IPS-15b (cell line): ENCODE results near the gene PPP2R5E.

Experiments used
- H3K27me3 ChIP-seq: one replicate; pipeline ENCODE4 v1.6.1; 2013; ENCODE audit warnings: low read length; ENCODE audit not compliant: control insufficient read depth, insufficient read depth
- H3K36me3 ChIP-seq: one replicate; pipeline ENCODE4 v1.6.1; 2013; ENCODE audit warnings: low read length; ENCODE audit not compliant: control insufficient read depth, insufficient read depth
- H3K4me1 ChIP-seq: one replicate; pipeline ENCODE4 v1.6.1; 2013; ENCODE audit warnings: mild to moderate bottlenecking, low read length; ENCODE audit not compliant: control insufficient read depth, insufficient read depth
- H3K4me3 ChIP-seq: one replicate; pipeline ENCODE4 v1.5.1; 2013; ENCODE audit warnings: low read depth, low read length
- H3K9ac ChIP-seq: one replicate; pipeline ENCODE4 v1.6.1; 2013; ENCODE audit warnings: low read depth, mild to moderate bottlenecking, low read length
- H3K9me3 ChIP-seq: one replicate; pipeline ENCODE4 v1.6.1; 2013; ENCODE audit warnings: mild to moderate bottlenecking, low read length; ENCODE audit not compliant: control insufficient read depth, insufficient read depth

PPP2R5E gene

GRCh38 chr14:63357841-63358240 is 185.3 kb downstream of the PPP2R5E start:
- no peak overlapping the region for H3K4me3 ChIP-seq
- H3K27me3 ChIP-seq, result no peaks in the 10 kb centered on the region
- no peaks in the 10 kb centered on the region for H3K36me3 ChIP-seq
- H3K9ac ChIP-seq, result no peak overlapping the region
- H3K9me3 ChIP-seq, result no peaks in the 10 kb centered on the region
- no peaks in the 10 kb centered on the region for H3K4me1 ChIP-seq

DNA sequence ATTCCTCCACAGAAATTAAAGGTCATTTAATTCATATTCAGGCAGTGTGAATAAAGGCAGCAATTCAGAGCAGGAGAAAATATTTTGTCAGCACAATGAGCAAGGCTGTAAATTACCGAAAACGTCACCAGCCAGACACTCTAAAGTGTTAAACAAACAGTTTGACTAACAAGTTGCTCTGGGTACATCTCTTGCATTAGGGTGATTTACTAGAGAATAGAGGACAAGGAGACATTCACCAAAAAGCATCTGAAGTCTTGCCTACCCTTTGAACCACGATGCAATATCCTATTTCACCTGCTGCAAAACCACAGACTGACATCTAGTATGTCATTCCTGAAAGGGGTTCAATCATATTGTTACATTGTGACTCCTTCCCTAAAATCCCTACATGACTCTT is 197.4 kb downstream of the PPP2R5E start:
- H3K9ac ChIP-seq, result no peak overlapping the region
- no peaks in the 10 kb centered on the region for H3K9me3 ChIP-seq
- no peak overlapping the region for H3K4me3 ChIP-seq
- H3K4me1 ChIP-seq, result no peaks in the 10 kb centered on the region
- H3K27me3 ChIP-seq, result no peaks in the 10 kb centered on the region
- H3K36me3 ChIP-seq, result no peaks in the 10 kb centered on the region

GRCh38 chr14:63344336-63344735 is 198.8 kb downstream of the PPP2R5E start:
- Histone ChIP-seq H3K9me3 (no peaks in the 10 kb centered on the region), H3K4me1 (no peaks in the 10 kb centered on the region), H3K4me3 (no peak overlapping the region), H3K27me3 (no peaks in the 10 kb centered on the region), H3K9ac (no peak overlapping the region), H3K36me3 (no peaks in the 10 kb centered on the region)

- H3K9me3 ChIP-seq, result no peaks in the 10 kb centered on the region
- no peak overlapping the region for H3K4me3 ChIP-seq
- no peak overlapping the region for H3K9ac ChIP-seq
- H3K27me3 ChIP-seq, result no peaks in the 10 kb centered on the region
- H3K36me3 ChIP-seq, result no peaks in the 10 kb centered on the region
- H3K4me1 ChIP-seq, result no peaks in the 10 kb centered on the region
Observed at GRCh38 chr14:63343878-63344277, 199.3 kb downstream of the PPP2R5E start.

DNA sequence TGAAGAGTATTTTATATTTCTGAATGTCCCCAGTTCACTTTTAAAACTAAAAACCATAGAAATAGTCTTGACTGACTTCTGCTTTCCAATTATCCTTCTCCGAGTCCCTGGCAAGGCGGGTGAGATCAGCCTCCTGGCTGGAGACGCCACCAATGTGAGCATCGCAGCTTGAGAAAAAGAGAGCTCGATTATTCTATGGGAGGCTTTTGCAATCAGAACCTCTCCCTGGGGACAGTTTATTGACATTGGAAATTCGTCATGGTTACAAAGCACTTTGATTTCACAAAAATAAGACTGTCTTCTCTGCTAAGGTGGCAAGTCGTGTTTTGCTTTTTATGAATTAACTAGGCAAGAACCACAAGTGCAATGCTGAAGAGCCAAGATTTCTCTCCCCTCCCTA is 200.8 kb downstream of the PPP2R5E start:
- no peaks in the 10 kb centered on the region for H3K36me3 ChIP-seq
- no peak overlapping the region for H3K9ac ChIP-seq

DNA sequence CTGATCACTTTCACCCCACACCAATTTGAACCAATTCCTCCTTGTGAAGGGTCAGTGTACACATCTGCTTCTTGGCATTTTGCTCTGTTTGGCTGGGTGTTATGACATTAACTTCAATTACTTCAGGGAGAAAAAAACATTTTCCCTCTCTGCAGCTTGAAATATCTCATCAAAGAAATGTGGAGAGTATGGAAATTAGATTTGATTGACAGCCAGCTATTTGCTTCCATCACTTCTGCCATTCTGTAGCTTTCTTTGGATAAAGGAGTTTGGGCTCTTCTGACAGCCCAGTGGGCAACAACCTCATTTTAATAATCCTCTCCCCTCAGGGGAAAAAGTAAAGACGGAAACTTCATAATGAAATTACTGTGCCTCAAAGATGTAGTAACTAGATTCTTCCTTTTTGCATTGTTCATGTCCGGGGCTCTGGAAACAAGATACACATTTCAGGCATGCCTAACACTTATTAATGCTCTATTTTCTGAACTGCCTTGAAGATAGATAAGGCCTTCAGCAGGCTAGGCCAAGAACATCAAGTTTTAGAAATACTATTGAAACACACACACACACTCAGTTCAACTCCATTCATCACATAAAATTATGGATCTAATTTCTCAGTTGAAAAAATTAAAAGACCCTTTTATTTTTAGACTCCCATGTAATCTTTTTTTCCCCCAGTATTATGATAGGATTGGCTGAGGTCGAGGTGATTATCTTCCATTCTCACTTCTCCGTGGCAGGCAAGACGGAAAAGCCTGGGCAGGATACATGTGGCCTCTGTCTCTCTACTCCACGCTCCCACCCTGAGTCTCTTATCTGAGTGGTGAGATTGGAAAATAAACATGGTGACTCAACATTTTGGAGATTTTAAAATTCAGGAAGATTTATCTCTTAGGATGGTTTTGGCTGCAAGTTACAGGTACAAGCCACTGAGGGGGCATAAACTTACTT is 214.1 kb downstream of the PPP2R5E start:
- Histone ChIP-seq H3K27me3 (no peaks in the 10 kb centered on the region), H3K4me1 (no peaks in the 10 kb centered on the region), H3K9ac (no peak overlapping the region), H3K4me3 (no peak overlapping the region), H3K36me3 (no peaks in the 10 kb centered on the region), H3K9me3 (no peaks in the 10 kb centered on the region)

More for the DNA sequence above, 200.8 kb downstream of the PPP2R5E start:
- H3K4me3 ChIP-seq, result no peak overlapping the region
- H3K9me3 ChIP-seq, result no peaks in the 10 kb centered on the region
- no peaks in the 10 kb centered on the region for H3K27me3 ChIP-seq
- no peaks in the 10 kb centered on the region for H3K4me1 ChIP-seq

DNA sequence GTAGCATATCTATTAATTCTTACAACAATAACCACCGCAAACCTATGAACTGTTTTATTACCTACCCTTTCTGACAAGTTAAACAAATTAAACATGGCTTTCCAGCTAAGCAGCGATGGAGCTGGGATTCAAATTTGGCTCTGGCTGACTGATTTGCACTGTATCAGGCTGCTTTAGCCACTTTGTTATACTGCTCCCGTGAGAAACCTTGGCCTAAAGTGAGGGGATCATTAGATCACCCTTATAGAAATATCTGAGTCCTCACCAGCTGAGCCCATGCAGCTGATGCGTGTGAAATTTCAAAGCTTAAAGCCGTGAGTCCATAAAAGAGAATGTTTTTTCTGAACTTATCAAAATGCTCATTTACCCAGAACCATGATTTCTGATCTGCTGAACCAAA is 216.3 kb downstream of the PPP2R5E start:
- Histone ChIP-seq H3K9me3 (no peaks in the 10 kb centered on the region), H3K36me3 (no peaks in the 10 kb centered on the region), H3K4me3 (no peak overlapping the region), H3K9ac (no peak overlapping the region), H3K4me1 (no peaks in the 10 kb centered on the region), H3K27me3 (no peaks in the 10 kb centered on the region)

DNA sequence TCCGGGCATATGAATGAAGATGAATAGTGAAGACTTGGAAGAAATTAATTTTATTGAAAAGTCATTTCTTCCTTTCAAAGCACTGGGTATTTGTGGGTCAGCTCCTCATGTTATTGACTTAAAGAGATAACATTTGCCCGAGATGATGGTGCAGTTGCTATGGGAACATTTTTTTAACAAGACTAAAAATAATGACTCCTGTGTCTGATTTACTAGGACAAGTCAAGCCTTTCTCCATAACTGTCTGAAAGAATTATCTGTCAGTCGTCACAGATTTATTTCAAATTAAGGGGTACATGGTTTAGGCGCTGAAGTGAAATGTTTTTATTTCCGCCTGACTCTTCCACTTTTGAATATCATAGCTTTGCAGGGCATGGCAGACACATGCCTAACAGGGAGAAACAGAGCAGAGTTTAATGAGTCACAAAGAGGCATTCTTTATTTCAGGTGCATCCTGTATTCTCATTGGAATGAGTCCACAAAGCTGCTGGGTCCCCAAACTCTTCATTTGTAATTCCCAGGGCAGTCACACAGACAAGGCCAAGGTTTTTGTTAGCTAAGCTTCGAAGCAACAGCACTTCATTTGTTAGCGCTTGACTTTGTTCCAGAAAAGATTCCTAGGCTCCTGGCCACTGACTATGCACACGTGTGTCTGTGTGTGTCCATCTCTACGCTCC is 220.1 kb downstream of the PPP2R5E start:
- H3K9me3 ChIP-seq, result no peaks in the 10 kb centered on the region
- no peak overlapping the region for H3K4me3 ChIP-seq
- H3K9ac ChIP-seq, result no peak overlapping the region
- H3K36me3 ChIP-seq, result no peaks in the 10 kb centered on the region
- H3K4me1 ChIP-seq, result no peaks in the 10 kb centered on the region
- no peaks in the 10 kb centered on the region for H3K27me3 ChIP-seq

DNA sequence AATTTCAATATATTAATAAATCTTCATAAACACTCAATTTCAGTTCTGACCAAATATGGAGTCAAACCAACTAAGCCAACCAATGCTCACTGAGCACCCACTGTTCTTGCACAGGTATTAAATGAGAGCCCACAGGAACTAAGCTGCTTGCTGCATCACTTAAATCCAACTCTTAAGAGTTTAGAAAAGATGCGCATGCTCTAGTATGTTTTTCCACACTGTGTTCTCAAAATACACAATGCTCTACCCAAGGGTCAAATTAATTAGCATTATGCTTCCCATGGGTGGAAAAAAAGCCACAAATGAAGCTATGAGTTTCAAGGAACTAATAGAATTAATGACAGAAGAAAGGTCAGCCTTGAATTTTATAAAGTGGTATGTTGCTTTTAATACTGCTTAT is 220.7 kb downstream of the PPP2R5E start:
- Histone ChIP-seq H3K9ac (no peak overlapping the region), H3K4me3 (no peak overlapping the region), H3K27me3 (no peaks in the 10 kb centered on the region), H3K9me3 (no peaks in the 10 kb centered on the region), H3K36me3 (no peaks in the 10 kb centered on the region), H3K4me1 (no peaks in the 10 kb centered on the region)
